Psoas muscle (tissue), 8 donors: Measurements from ENCODE around the gene BCAS3. TPM values are rescaled to one million over a fixed set of nuclear protein-coding genes. Genes with fewer than 3 reads are reported as not detected.

Experiments
- ATAC-seq, 4 donors: fragments of 200-7000 bp; cut with Tn5 transposase; one replicate each; pipeline ENCODE4 v1.9.1; 2020; ENCODE audit warnings: moderate library complexity in 3 of 4, mild to moderate bottlenecking in 2 of 4
- DNase-seq, 2 donors: peaks; one replicate each; pipeline ENCODE4 v3.0.0-alpha.2; 2020
- H3K27ac ChIP-seq: fragments of 200-600 bp; one replicate; pipeline ENCODE4 v1.8.0; 2022
- H3K27me3 ChIP-seq, 3 donors: fragments of 200-600 bp in 1 of 3; one replicate each; pipeline versions ENCODE4 v1.6.1 to v1.8.0; 2013 to 2022; ENCODE audit warnings: low read length in 2 of 3, mild to moderate bottlenecking in 2 of 3, moderate library complexity in 1 of 3; ENCODE audit not compliant: insufficient read depth in 3 of 3
- H3K36me3 ChIP-seq, 2 donors: fragments of 200-600 bp in 1 of 2; one replicate each; pipeline versions ENCODE4 v1.6.1 to v1.8.0; 2013 to 2022; ENCODE audit warnings: low read depth in 1 of 2, mild to moderate bottlenecking in 1 of 2, moderate library complexity in 1 of 2; ENCODE audit not compliant: insufficient read depth in 1 of 2
- H3K4me1 ChIP-seq: fragments of 200-600 bp; one replicate; pipeline ENCODE4 v1.8.0; 2022
- H3K4me3 ChIP-seq: fragments of 200-600 bp; one replicate; pipeline ENCODE4 v1.8.0; 2022; ENCODE audit warnings: mild to moderate bottlenecking
- H3K9me3 ChIP-seq: fragments of 200-600 bp; one replicate; pipeline ENCODE4 v1.8.0; 2022
- CTCF ChIP-seq: fragments of 200-600 bp; IDR thresholded peaks from one replicate; pipeline ENCODE4 v1.8.0; 2022; ENCODE audit warnings: antibody characterized with exemption
- WGBS, 3 donors: extraction: QIAGEN DNeasy Blood & Tissue Kit; methylation state at CpG; one replicate each; pipeline versions ENCODE4 v1.1.6 to v1.1.7; 2013; 5-methylcytosine and 5-hydroxymethylcytosine counted together
- intact Hi-C, 2 donors: fragments of 100-400 bp; cut with DNase I; formaldehyde crosslinking; loops; one replicate each; pipeline versions ENCODE4 v1.11.0 to v1.14.2; 2022
- polyA plus RNA-seq, 3 donors: library from polyadenylated mRNA; stranded (reverse); fragments of 200-250 nt; gene quantifications; one replicate each; pipeline ENCODE4 v1.2.3, GENCODE V29; 2013
- total RNA-seq, 4 donors: library from RNA; stranded (reverse); fragmentation: NEBNext Ultra II Directional in 2 of 4; extraction: Animal tissue kit (Norgen Biotek cat#: 25700) in 2 of 4; gene quantifications; one replicate each; pipeline versions ENCODE4 v1.2.1 to v1.2.4, GENCODE V29; 2021 to 2023
- donor health status: healthy with polysubstance abuse.
- donor health status: DM: no; HTN: no; CAD: no; lungs with moderate emphysema.
- donor health status: Bipolar disorder and iron deficiency.
- donor health status: healthy.
- donor health status: DM: yes; HTN: yes; CAD: no.
- donor health status: DM: no; HTN: no; CAD: no.
- donor health status: DM: no; HTN: no; CAD: no.
- donor health status: DM: yes; HTN: yes; CAD: no.

The BCAS3 gene
- total and polyA plus RNA-seq, 7 donors = 2.4 to 28.8 (median 15.0) TPM

- intact Hi-C loops = loop anchor here (2.0 to 10.0 kb wide), 3 partner anchors 424 to 655 kb away; partner anchors contain the start of gene MED13 (in 2 of the 2)
These were observed 734.6 kb downstream of the BCAS3 start for GRCh38 chr17:61412143-61412859.

GRCh38 chr17:61412860-61413660 is 735.4 kb downstream of the BCAS3 start:
- intact Hi-C loops = loop anchor here (2.0 to 10.0 kb wide), 3 partner anchors 424 to 654 kb away; partner anchors contain the start of gene MED13 (in 2 of the 2)
- peaks cover 21% of the 10 kb centered on the region for H3K4me1 ChIP-seq
- WGBS, 3 donors = 19 to 33% (median 26%) methylated on average over 15 to 38 of the region's 38 CpGs
- TF ChIP-seq CTCF = no peak
- peak overlapping the region; percentile 72 for H3K4me3 ChIP-seq
- H3K27ac ChIP-seq = peak overlapping the region; percentile 71
- DNase-seq = peak in 1 of 2 donors; percentile 50
- H3K36me3 ChIP-seq = no peaks in the 10 kb centered on the region
- H3K27me3 ChIP-seq = peaks cover 0 to 27% (median 6%) of the 10 kb centered on the region in 3 donors
- H3K9me3 ChIP-seq = no peaks in the 10 kb centered on the region
- peak in 1 of 4 donors; percentile 6 for ATAC-seq

More at GRCh38 chr17:61412143-61412859, 734.6 kb downstream of the BCAS3 start:
- H3K27me3 ChIP-seq = peaks cover 0 to 27% (median 6%) of the 10 kb centered on the region in 3 donors
- H3K27ac ChIP-seq = peak overlapping the region; percentile 71
- H3K4me3 ChIP-seq = peak overlapping the region; percentile 72
- H3K4me1 ChIP-seq = peaks cover 21% of the 10 kb centered on the region
- peak; percentile 100 for TF ChIP-seq CTCF
- ATAC-seq (peak; percentile 81 to 89 (median 86)), DNase-seq (peak; percentile 84 to 90)
- no peaks in the 10 kb centered on the region for H3K9me3 ChIP-seq
- WGBS, 3 donors = 0% methylated on average over 50 to 69 of the region's 69 CpGs
- no peaks in the 10 kb centered on the region for H3K36me3 ChIP-seq

- Histone ChIP-seq H3K9me3 (no peaks in the 10 kb centered on the region), H3K4me3 (peak overlapping the region; percentile 72), H3K36me3 (no peaks in the 10 kb centered on the region), H3K4me1 (peaks cover 15% of the 10 kb centered on the region), H3K27me3 (peaks cover 0 to 23% (median 6%) of the 10 kb centered on the region in 3 donors), H3K27ac (no peak overlapping the region)
- TF ChIP-seq CTCF = no peak
- DNase-seq (no peak), ATAC-seq (no peak)
- intact Hi-C loops = loop anchor here (2.0 to 10.0 kb wide), 3 partner anchors 423 to 654 kb away; partner anchors contain the start of gene MED13 (in 2 of the 2)
- 84 to 93% (median 86%) methylated on average over 8 of the region's 8 CpGs for WGBS, 3 donors
These were observed 736.0 kb downstream of the BCAS3 start for GRCh38 chr17:61413661-61414126.

GRCh38 chr17:61414141-61414935 is 736.7 kb downstream of the BCAS3 start:
- Histone ChIP-seq H3K27me3 (peaks cover 0 to 22% (median 6%) of the 10 kb centered on the region in 3 donors), H3K4me3 (no peak overlapping the region), H3K4me1 (peaks cover 11% of the 10 kb centered on the region), H3K9me3 (no peaks in the 10 kb centered on the region), H3K36me3 (no peaks in the 10 kb centered on the region), H3K27ac (no peak overlapping the region)
- no peak for ATAC-seq
- TF ChIP-seq CTCF = no peak
- WGBS, 3 donors = 61 to 69% (median 62%) methylated on average over 16 of the region's 16 CpGs
- intact Hi-C loops = loop anchor here (5.0 to 10.0 kb wide), 2 partner anchors 650 to 653 kb away; partner anchors contain the start of gene MED13 (in 2 of the 2)
- DNase-seq = no peak
